ENCODE results near the gene PTTG1IP. TPM values are rescaled to one million over a fixed set of nuclear protein-coding genes. Genes with fewer than 3 reads are reported as not detected.
A peak's percentile ranks its signal among the peaks of the same experiment; 100 is the strongest.

PTTG1IP gene
- total and polyA plus RNA-seq, 8 donors: 61.3 to 253 (median 114) TPM

GRCh38 chr21:44912158-44912473, 38.6 kb upstream of the PTTG1IP start:
- Histone ChIP-seq H3K4me3 (peak overlapping the region in 2 of 4 donors; percentile 1 to 12), H3K9me3 (no peaks in the 10 kb centered on the region), H3K4me1 (peaks cover 34 to 86% (median 62%) of the 10 kb centered on the region in 4 donors), H3K27me3 (no peaks in the 10 kb centered on the region), H3K36me3 (no peaks in the 10 kb centered on the region), H3K27ac (peak overlapping the region; percentile 53 to 85 (median 83))
- no peak for DNase-seq
- intact Hi-C loops (cut with DNase I; ENCODE audit: low total_unique reads): no loop called here
- no peak for TF ChIP-seq EP300 (IDR thresholded peaks at IDR 0.05)
- TF ChIP-seq POLR2A (IDR thresholded peaks at IDR 0.05): no peak
- no peak for TF ChIP-seq POLR2AphosphoS5 (IDR thresholded peaks at IDR 0.05)
- TF ChIP-seq CTCF (IDR thresholded peaks at IDR 0.05): no peak
- WGBS, 5 donors: 45 to 68% (median 53%) methylated on average over 4 to 8 of the region's 8 CpGs

GRCh38 chr21:44911384-44912157, 38.1 kb upstream of the PTTG1IP start:
- H3K4me1 ChIP-seq: peaks cover 34 to 82% (median 63%) of the 10 kb centered on the region in 4 donors
- peak overlapping the region; percentile 53 to 85 (median 83) for H3K27ac ChIP-seq
- no peaks in the 10 kb centered on the region for H3K27me3 ChIP-seq
- TF ChIP-seq CTCF (IDR thresholded peaks at IDR 0.05) (peak in 5 of 7 experiments; percentile 22 to 62 (median 55)), POLR2A (IDR thresholded peaks at IDR 0.05) (no peak), POLR2AphosphoS5 (IDR thresholded peaks at IDR 0.05) (peak in 1 of 3 donors; percentile 44)
- intact Hi-C loops (cut with DNase I; ENCODE audit: low total_unique reads): no loop called here
- peak overlapping the region in 2 of 4 donors; percentile 1 to 12 for H3K4me3 ChIP-seq
- DNase-seq: peak; percentile 76 to 89
- H3K36me3 ChIP-seq: peaks cover 0 to 2% (median 0%) of the 10 kb centered on the region in 4 donors
- H3K9me3 ChIP-seq: no peaks in the 10 kb centered on the region
- 15 to 28% (median 24%) methylated on average over 10 to 19 of the region's 19 CpGs for WGBS, 5 donors

GRCh38 chr21:44911068-44911383, 37.5 kb upstream of the PTTG1IP start:
- TF ChIP-seq POLR2A (IDR thresholded peaks at IDR 0.05) (no peak), POLR2AphosphoS5 (IDR thresholded peaks at IDR 0.05) (no peak), EP300 (IDR thresholded peaks at IDR 0.05) (no peak), CTCF (IDR thresholded peaks at IDR 0.05) (no peak)
- H3K27me3 ChIP-seq: no peaks in the 10 kb centered on the region
- no peaks in the 10 kb centered on the region for H3K9me3 ChIP-seq
- no peak overlapping the region for H3K4me3 ChIP-seq
- intact Hi-C loops (cut with DNase I; ENCODE audit: low total_unique reads): no loop called here
- DNase-seq: no peak
- WGBS, 5 donors: 41 to 59% (median 47%) methylated on average over 10 of the region's 10 CpGs
- H3K36me3 ChIP-seq: peaks cover 0 to 5% (median 0%) of the 10 kb centered on the region in 4 donors
- H3K27ac ChIP-seq: peak overlapping the region; percentile 52 to 85 (median 83)
- H3K4me1 ChIP-seq: peaks cover 34 to 77% (median 64%) of the 10 kb centered on the region in 4 donors

- WGBS, 5 donors: 72 to 88% (median 78%) methylated on average over 21 to 27 of the region's 27 CpGs
- intact Hi-C loops (cut with DNase I; ENCODE audit: low total_unique reads): no loop called here
- H3K9me3 ChIP-seq: no peaks in the 10 kb centered on the region
- H3K36me3 ChIP-seq: peaks cover 0 to 5% (median 0%) of the 10 kb centered on the region in 4 donors
- H3K27ac ChIP-seq: peak overlapping the region in 4 of 5 donors; percentile 52 to 85 (median 80)
- no peaks in the 10 kb centered on the region for H3K27me3 ChIP-seq
- no peak for DNase-seq
- H3K4me3 ChIP-seq: no peak overlapping the region
- TF ChIP-seq POLR2AphosphoS5 (IDR thresholded peaks at IDR 0.05) (no peak), EP300 (IDR thresholded peaks at IDR 0.05) (no peak), POLR2A (IDR thresholded peaks at IDR 0.05) (no peak), CTCF (IDR thresholded peaks at IDR 0.05) (no peak)
- peaks cover 34 to 82% (median 64%) of the 10 kb centered on the region in 4 donors for H3K4me1 ChIP-seq
These were observed 37.0 kb upstream of the PTTG1IP start for GRCh38 chr21:44910229-44911067.

Data from stomach (tissue), 9 donors.